Bone marrow (tissue), 2 donors: ENCODE data around the gene GNPNAT1.
A peak's percentile ranks its signal among the peaks of the same experiment; 100 is the strongest.

ENCODE experiments used
- DNase-seq, 2 donors: peaks; one replicate each; lab custom pipeline; 2025; lab: John Stamatoyannopoulos, UW

GNPNAT1 gene

GRCh38 chr14:52791223-52792096 is at the start of gene GNPNAT1:
Gene GNPNAT1 (minus strand): TSS chr14:52791607. CDS start chr14:52784650, 6,957 bp downstream.
- DNase-seq: peak; percentile 78 to 80

- no peak for DNase-seq
These were observed 49.5 kb upstream of the GNPNAT1 start for GRCh38 chr14:52840877-52841276.

- no peak for DNase-seq
These were observed 46.0 kb upstream of the GNPNAT1 start for GRCh38 chr14:52837451-52837850.

GRCh38 chr14:52836063-52836462 is 44.7 kb upstream of the GNPNAT1 start:
- DNase-seq: no peak

GRCh38 chr14:52835122-52835903 is 43.9 kb upstream of the GNPNAT1 start:
- DNase-seq: no peak

GRCh38 chr14:52834440-52834842 is 43.0 kb upstream of the GNPNAT1 start:
- no peak for DNase-seq

- DNase-seq: no peak
These were observed 42.5 kb upstream of the GNPNAT1 start for GRCh38 chr14:52833891-52834290.

GRCh38 chr14:52829527-52830185 is 38.2 kb upstream of the GNPNAT1 start:
- DNase-seq: no peak

- no peak for DNase-seq
These were observed 36.0 kb upstream of the GNPNAT1 start for GRCh38 chr14:52827426-52827825.

GRCh38 chr14:52825085-52825484 is 33.7 kb upstream of the GNPNAT1 start:
- no peak for DNase-seq

- DNase-seq: no peak
These were observed 33.1 kb upstream of the GNPNAT1 start for GRCh38 chr14:52824462-52824861.

- DNase-seq: no peak
These were observed 30.4 kb upstream of the GNPNAT1 start for GRCh38 chr14:52821805-52822250.

- DNase-seq: no peak
These were observed 16.7 kb upstream of the GNPNAT1 start for GRCh38 chr14:52808101-52808500.

- DNase-seq: no peak
These were observed 14.7 kb upstream of the GNPNAT1 start for GRCh38 chr14:52806115-52806514.

GRCh38 chr14:52802597-52802996 is 11.2 kb upstream of the GNPNAT1 start:
- no peak for DNase-seq

- DNase-seq: peak in 1 of 2 donors; percentile 88
These were observed 9.8 kb upstream of the GNPNAT1 start for GRCh38 chr14:52801014-52801712.

GRCh38 chr14:52798826-52799225 is 7.4 kb upstream of the GNPNAT1 start:
- DNase-seq: no peak

GRCh38 chr14:52797653-52798052 is 6.2 kb upstream of the GNPNAT1 start:
- no peak for DNase-seq

GRCh38 chr14:52793061-52793460 is 1.7 kb upstream of the GNPNAT1 start:
- no peak for DNase-seq

- no peak for DNase-seq
These were observed 649 bp upstream of the GNPNAT1 start for GRCh38 chr14:52792097-52792415.

GRCh38 chr14:52790756-52791222 is 618 bp downstream of the GNPNAT1 start:
- no peak for DNase-seq
